HPDE6-E6E7 (cell line): ENCODE measurements around the gene CROCC2.

Experiments
- DNase-seq: peaks from one replicate; pipeline ENCODE4 v3.0.0; 2011; ENCODE audit warnings: missing footprints; ENCODE audit errors: extremely low spot score

The CROCC2 gene

GRCh38 chr2:241036964-241037421 is 130.9 kb downstream of the CROCC2 start:
- DNase-seq, result no peak

GRCh38 chr2:241037498-241037897 is 131.4 kb downstream of the CROCC2 start:
- no peak for DNase-seq

GRCh38 chr2:241038374-241039180 is 132.4 kb downstream of the CROCC2 start:
- DNase-seq, result no peak

- no peak for DNase-seq
Observed at GRCh38 chr2:241039416-241039815, 133.3 kb downstream of the CROCC2 start.

GRCh38 chr2:241040081-241040803 is 134.1 kb downstream of the CROCC2 start:
- no peak for DNase-seq

- no peak for DNase-seq
Observed at GRCh38 chr2:241041589-241042158, 135.5 kb downstream of the CROCC2 start.
